GM21526 (cell line): ENCODE data around the gene DNAH1.
"Not testable (repeated sequence)": the region's sequence is repeated elsewhere in the genome, so short reads cannot be mapped to it uniquely, and the experiment has no call there.

Experiments used
- ATAC-seq: cut with Tn5 transposase; IDR thresholded peaks from one replicate; pipeline ENCODE4 v1.9.1; 2021; ENCODE audit warnings: moderate library complexity; ENCODE audit not compliant: unreplicated experiment, low FRiP score

Gene DNAH1

GRCh38 chr3:52315977-52316764 lies at the start of gene DNAH1:
Gene DNAH1 (plus strand): TSS chr3:52316319. CDS start chr3:52322443, 6,124 bp downstream.
- no peak for ATAC-seq

GRCh38 chr3:52268036-52268435 lies 48.1 kb upstream of the DNAH1 start:
- no peak for ATAC-seq

GRCh38 chr3:52269776-52270175 lies 46.3 kb upstream of the DNAH1 start:
- no peak for ATAC-seq

GRCh38 chr3:52270252-52270754 lies 45.8 kb upstream of the DNAH1 start:
- no peak for ATAC-seq

- not testable (repeated sequence) for ATAC-seq
Observed at GRCh38 chr3:52272172-52272571, 43.9 kb upstream of the DNAH1 start.

- ATAC-seq: no peak
Observed at GRCh38 chr3:52272831-52273230, 43.3 kb upstream of the DNAH1 start.

- not testable (repeated sequence) for ATAC-seq
Observed at GRCh38 chr3:52274781-52275180, 41.3 kb upstream of the DNAH1 start.

- ATAC-seq: peak; percentile 26
Observed at GRCh38 chr3:52277071-52277964, 38.8 kb upstream of the DNAH1 start.

GRCh38 chr3:52277972-52278509 lies 38.1 kb upstream of the DNAH1 start:
- ATAC-seq: peak; percentile 56

- peak; percentile 60 for ATAC-seq
Observed at GRCh38 chr3:52278510-52279069, 37.5 kb upstream of the DNAH1 start, which contains the start of gene WDR82. Gene WDR82 (minus strand): TSS chr3:52278649. CDS start chr3:52278361, 288 bp downstream.

GRCh38 chr3:52279596-52279995 lies 36.5 kb upstream of the DNAH1 start:
- no peak for ATAC-seq

- no peak for ATAC-seq
Observed at GRCh38 chr3:52280050-52280461, 36.1 kb upstream of the DNAH1 start.

- no peak for ATAC-seq
Observed at GRCh38 chr3:52281981-52282801, 33.9 kb upstream of the DNAH1 start.

GRCh38 chr3:52283306-52283705 lies 32.8 kb upstream of the DNAH1 start:
- no peak for ATAC-seq

- ATAC-seq: not testable (repeated sequence)
Observed at GRCh38 chr3:52284051-52284450, 32.1 kb upstream of the DNAH1 start.

- no peak for ATAC-seq
Observed at GRCh38 chr3:52286777-52287110, 29.4 kb upstream of the DNAH1 start.

GRCh38 chr3:52288674-52289073 lies 27.4 kb upstream of the DNAH1 start:
- no peak for ATAC-seq

GRCh38 chr3:52289338-52289746 lies 26.8 kb upstream of the DNAH1 start:
- ATAC-seq: no peak

- ATAC-seq: no peak
Observed at GRCh38 chr3:52289747-52290595, 26.1 kb upstream of the DNAH1 start.
